ENCODE results near the gene LEPROT.
"Not testable (repeated sequence)": the region's sequence is repeated elsewhere in the genome, so short reads cannot be mapped to it uniquely, and the experiment has no call there.

DNA sequence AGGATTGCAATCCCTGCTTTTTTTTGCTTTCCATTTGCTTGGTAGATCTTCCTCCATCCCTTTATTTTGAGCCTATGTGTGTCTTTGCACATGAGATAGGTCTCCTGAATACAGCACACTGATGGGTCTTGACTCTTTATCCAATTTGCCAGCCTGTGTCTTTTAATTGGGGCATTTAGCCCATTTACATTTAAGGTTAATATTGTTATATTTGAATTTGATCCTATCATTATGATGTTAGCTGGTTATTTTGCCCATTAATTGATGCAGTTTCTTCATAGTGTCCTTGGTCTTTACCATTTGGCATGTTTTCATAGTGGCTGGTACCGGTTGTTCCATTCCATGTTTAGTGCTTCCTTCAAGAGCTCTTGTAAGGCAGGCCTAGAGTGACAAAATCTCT lies 45.4 kb downstream of the LEPROT start:
- TF ChIP-seq SP1 (IDR thresholded peaks at IDR 0.05); ZNF384 (IDR thresholded peaks at IDR 0.05); BHLHE40 (IDR thresholded peaks at IDR 0.05; ENCODE audit: borderline replicate concordance); FOXM1 (IDR thresholded peaks at IDR 0.05; ENCODE audit: borderline replicate concordance); ELF4 (IDR thresholded peaks at IDR 0.05); L3MBTL2 (conservative IDR thresholded peaks at IDR 0.05); FOXA1 (IDR thresholded peaks at IDR 0.05); ARNT (IDR thresholded peaks at IDR 0.05); LEF1 (IDR thresholded peaks at IDR 0.05; ENCODE audit: borderline replicate concordance): not testable (repeated sequence)
- TF ChIP-seq, protein P1, sequence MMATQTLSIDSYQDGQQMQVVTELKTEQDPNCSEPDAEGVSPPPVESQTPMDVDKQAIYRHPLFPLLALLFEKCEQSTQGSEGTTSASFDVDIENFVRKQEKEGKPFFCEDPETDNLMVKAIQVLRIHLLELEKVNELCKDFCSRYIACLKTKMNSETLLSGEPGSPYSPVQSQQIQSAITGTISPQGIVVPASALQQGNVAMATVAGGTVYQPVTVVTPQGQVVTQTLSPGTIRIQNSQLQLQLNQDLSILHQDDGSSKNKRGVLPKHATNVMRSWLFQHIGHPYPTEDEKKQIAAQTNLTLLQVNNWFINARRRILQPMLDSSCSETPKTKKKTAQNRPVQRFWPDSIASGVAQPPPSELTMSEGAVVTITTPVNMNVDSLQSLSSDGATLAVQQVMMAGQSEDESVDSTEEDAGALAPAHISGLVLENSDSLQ (IDR thresholded peaks at IDR 0.05), result not testable (repeated sequence)

Measured in HEK293T (cell line).